ENCODE results near the gene ESRRG. TPM values are rescaled to one million over a fixed set of nuclear protein-coding genes. Genes with fewer than 3 reads are reported as not detected.

Gene ESRRG
- total and polyA plus RNA-seq, 2 experiments from 2014 or later = 1.2 to 1.7 TPM

DNA sequence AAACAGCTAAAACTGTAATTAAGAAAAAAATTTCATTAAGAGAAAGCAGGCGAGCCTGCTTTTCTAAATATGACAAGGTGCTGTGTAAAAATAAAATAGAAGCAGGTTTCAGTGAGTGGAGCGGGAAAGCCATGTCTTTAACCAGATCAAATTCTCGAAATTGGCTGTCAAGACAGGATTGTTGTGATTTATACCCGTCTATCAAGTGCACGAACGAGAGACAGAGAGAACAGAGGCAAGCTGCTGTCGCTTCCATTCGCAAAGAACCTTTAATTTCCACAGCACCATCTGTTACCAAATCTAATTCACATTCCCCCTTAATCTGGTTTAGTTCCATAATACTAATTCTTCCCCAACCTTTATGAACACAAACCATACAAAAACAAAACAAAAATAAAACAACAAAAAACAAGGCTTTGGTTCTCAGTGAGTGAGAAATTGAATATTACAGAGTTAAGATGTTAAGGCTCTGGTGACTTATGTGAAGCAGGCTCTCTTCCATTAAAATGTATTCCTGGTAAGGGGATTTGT, 35.0 kb downstream of the ESRRG start:
- H4K20me1 ChIP-seq (replicated peaks; ENCODE audit: insufficient read depth) = no peaks in the 10 kb centered on the region
- H3K9me2 ChIP-seq (ENCODE audit: insufficient read depth) = no peaks in the 10 kb centered on the region
- H3K9me3 Mint-ChIP-seq = no peaks in the 10 kb centered on the region
- H3K79me2 ChIP-seq (replicated peaks; ENCODE audit: insufficient read depth) = no peaks in the 10 kb centered on the region
- peaks cover 34% of the 10 kb centered on the region for H3K4me1 Mint-ChIP-seq
- H3K27ac Mint-ChIP-seq = no peak overlapping the region
- no peak overlapping the region for H2AFZ ChIP-seq
- no peak overlapping the region for H3K4me3 ChIP-seq
- no peaks in the 10 kb centered on the region for H3K36me3 ChIP-seq (ENCODE audit: insufficient read depth)
- TF ChIP-seq STAT1 (IDR thresholded peaks at IDR 0.05; ENCODE audit: unreplicated experiment) (no peak), JUNB (IDR thresholded peaks at IDR 0.05; ENCODE audit: unreplicated experiment) (no peak), ZNF114 (CRISPR knock-in tag; IDR thresholded peaks at IDR 0.05) (no peak), ZNF331 (CRISPR knock-in tag; IDR thresholded peaks at IDR 0.05; ENCODE audit: low read depth) (no peak), CREB1 (CRISPR knock-in tag; IDR thresholded peaks at IDR 0.05; ENCODE audit: low read depth) (no peak), CTCF (conservative IDR thresholded peaks at IDR 0.05; ENCODE audit: low read depth in 2 of 2) (no peak), POLR2AphosphoS5 (IDR thresholded peaks at IDR 0.05; ENCODE audit: low read depth) (no peak), ZNF462 (CRISPR knock-in tag; IDR thresholded peaks at IDR 0.05) (no peak), REST (IDR thresholded peaks at IDR 0.05; ENCODE audit: unreplicated experiment) (no peak)
- no peak for ATAC-seq
- no peaks in the 10 kb centered on the region for H3K27me3 ChIP-seq (ENCODE audit: insufficient read depth)
- no peaks in the 10 kb centered on the region for H3F3A ChIP-seq (replicated peaks; ENCODE audit: low read depth)
- no peak for DNase-seq (ENCODE audit: low spot score)
- no peak overlapping the region; the same call in 1 of the 2 replicates for H3K4me2 ChIP-seq
- H3K36me3 Mint-ChIP-seq (ENCODE audit: low read depth) = no peaks in the 10 kb centered on the region
- H3K4me3 Mint-ChIP-seq = no peak overlapping the region
- H3K4me1 ChIP-seq (ENCODE audit: insufficient read depth) = peaks cover 23% of the 10 kb centered on the region
- no peak overlapping the region for H3K27ac ChIP-seq (ENCODE audit: low read depth)
- no peaks in the 10 kb centered on the region for H3K27me3 Mint-ChIP-seq (ENCODE audit: insufficient read depth, low read depth, poor library complexity)

Data from GM23338 (cell line).